MM.1S (cell line): Measurements from ENCODE around the gene STX1A.

Source experiments
- CTCF ChIP-seq: fragments of 300-600 bp; sonication (generic); IDR thresholded peaks from 2 replicates; pipeline ENCODE4 v1.5.1; 2016; ENCODE audit warnings: antibody characterized with exemption, low read length, mixed read lengths
- EZH2 ChIP-seq: fragments of 300-600 bp; sonication (generic); optimal IDR thresholded peaks from 2 replicates; pipeline ENCODE3; 2017; ENCODE audit warnings: low read depth, mild to moderate bottlenecking, antibody characterized with exemption, low read length, mixed read lengths

GRCh38 chr7:73698410-73698809 lies 21.1 kb downstream of the STX1A start:
- no peak for TF ChIP-seq CTCF
- TF ChIP-seq EZH2: no peak
